ENCODE results near the gene FCMR. TPM values are rescaled to one million over a fixed set of nuclear protein-coding genes. Genes with fewer than 3 reads are reported as not detected.

Gene FCMR
- total and polyA plus RNA-seq, 9 of the 15 experiments (the other 6 are each of a cell fraction or from before 2014, with no cell fraction given): 0.11 to 0.82 (median 0.20) TPM; not detected in 5

GRCh38 chr1:206925106-206925736 is 3.5 kb upstream of the FCMR start (continued):
- 0 out of 2 replicates have a peak, but pooled peaks have one; percentile 5 for TF ChIP-seq PATZ1 (CRISPR knock-in tag; IDR thresholded peaks at IDR 0.05; ENCODE audit: borderline replicate concordance)
- peak; percentile 42; the same call in 1 of the 2 replicates for TF ChIP-seq SMC3 (conservative IDR thresholded peaks at IDR 0.05; ENCODE audit: insufficient read depth, low read depth, low read length)
- TF ChIP-seq FOXK2 (conservative IDR thresholded peaks at IDR 0.05 in 1 of 2, IDR thresholded peaks at IDR 0.05 in 1 of 2; ENCODE audit: low read depth in 2 of 2): peak; percentile 80 to 85
- TF ChIP-seq, protein P1, sequence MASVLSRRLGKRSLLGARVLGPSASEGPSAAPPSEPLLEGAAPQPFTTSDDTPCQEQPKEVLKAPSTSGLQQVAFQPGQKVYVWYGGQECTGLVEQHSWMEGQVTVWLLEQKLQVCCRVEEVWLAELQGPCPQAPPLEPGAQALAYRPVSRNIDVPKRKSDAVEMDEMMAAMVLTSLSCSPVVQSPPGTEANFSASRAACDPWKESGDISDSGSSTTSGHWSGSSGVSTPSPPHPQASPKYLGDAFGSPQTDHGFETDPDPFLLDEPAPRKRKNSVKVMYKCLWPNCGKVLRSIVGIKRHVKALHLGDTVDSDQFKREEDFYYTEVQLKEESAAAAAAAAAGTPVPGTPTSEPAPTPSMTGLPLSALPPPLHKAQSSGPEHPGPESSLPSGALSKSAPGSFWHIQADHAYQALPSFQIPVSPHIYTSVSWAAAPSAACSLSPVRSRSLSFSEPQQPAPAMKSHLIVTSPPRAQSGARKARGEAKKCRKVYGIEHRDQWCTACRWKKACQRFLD (CRISPR knock-in tag; IDR thresholded peaks at IDR 0.05): 0 out of 2 replicates have a peak, but pooled peaks have one; percentile 52
- peak in 2 of 3 experiments; percentile 43 to 63 for TF ChIP-seq YY1 (IDR thresholded peaks at IDR 0.05; ENCODE audit: borderline replicate concordance in 1 of 3, control insufficient read depth in 1 of 3, extremely low read depth in 1 of 3, insufficient read depth in 3 of 3, insufficient read length in 1 of 3, insufficient replicate concordance in 2 of 3, low read depth in 1 of 3, low read length in 2 of 3)
- TF ChIP-seq, protein P2, sequence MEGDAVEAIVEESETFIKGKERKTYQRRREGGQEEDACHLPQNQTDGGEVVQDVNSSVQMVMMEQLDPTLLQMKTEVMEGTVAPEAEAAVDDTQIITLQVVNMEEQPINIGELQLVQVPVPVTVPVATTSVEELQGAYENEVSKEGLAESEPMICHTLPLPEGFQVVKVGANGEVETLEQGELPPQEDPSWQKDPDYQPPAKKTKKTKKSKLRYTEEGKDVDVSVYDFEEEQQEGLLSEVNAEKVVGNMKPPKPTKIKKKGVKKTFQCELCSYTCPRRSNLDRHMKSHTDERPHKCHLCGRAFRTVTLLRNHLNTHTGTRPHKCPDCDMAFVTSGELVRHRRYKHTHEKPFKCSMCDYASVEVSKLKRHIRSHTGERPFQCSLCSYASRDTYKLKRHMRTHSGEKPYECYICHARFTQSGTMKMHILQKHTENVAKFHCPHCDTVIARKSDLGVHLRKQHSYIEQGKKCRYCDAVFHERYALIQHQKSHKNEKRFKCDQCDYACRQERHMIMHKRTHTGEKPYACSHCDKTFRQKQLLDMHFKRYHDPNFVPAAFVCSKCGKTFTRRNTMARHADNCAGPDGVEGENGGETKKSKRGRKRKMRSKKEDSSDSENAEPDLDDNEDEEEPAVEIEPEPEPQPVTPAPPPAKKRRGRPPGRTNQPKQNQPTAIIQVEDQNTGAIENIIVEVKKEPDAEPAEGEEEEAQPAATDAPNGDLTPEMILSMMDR (IDR thresholded peaks at IDR 0.05 in 2 of 3, conservative IDR thresholded peaks at IDR 0.05 in 1 of 3; ENCODE audit: insufficient read depth in 2 of 3, low read depth in 1 of 3, low read length in 3 of 3): peak; percentile 39 to 61 (median 59); a peak in 5 of 6 replicates
- TF ChIP-seq, protein P3, sequence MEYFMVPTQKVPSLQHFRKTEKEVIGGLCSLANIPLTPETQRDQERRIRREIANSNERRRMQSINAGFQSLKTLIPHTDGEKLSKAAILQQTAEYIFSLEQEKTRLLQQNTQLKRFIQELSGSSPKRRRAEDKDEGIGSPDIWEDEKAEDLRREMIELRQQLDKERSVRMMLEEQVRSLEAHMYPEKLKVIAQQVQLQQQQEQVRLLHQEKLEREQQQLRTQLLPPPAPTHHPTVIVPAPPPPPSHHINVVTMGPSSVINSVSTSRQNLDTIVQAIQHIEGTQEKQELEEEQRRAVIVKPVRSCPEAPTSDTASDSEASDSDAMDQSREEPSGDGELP (CRISPR knock-in tag; IDR thresholded peaks at IDR 0.05; ENCODE audit: borderline replicate concordance): peak; percentile 40; the same call in 1 of the 2 replicates
- TF ChIP-seq ESRRB (CRISPR knock-in tag; IDR thresholded peaks at IDR 0.05; ENCODE audit: borderline replicate concordance): no peak
- peak; percentile 31; the same call in 1 of the 2 replicates for TF ChIP-seq EHMT2 (IDR thresholded peaks at IDR 0.05)
- no peak for TF ChIP-seq CCAR2 (IDR thresholded peaks at IDR 0.05; ENCODE audit: low read depth, low read length)
- 0 out of 2 replicates have a peak, but pooled peaks have one; percentile 31 for TF ChIP-seq ELF4 (CRISPR knock-in tag; IDR thresholded peaks at IDR 0.05)

Measured in K562 (cell line).